GM23248 (cell line): ENCODE data around the gene KIFC3. TPM values are rescaled to one million over a fixed set of nuclear protein-coding genes. Genes with fewer than 3 reads are reported as not detected.

Experiments used
- DNase-seq: peaks from one replicate; pipeline ENCODE4 v3.0.0-alpha.2; 2015
- H2AFZ ChIP-seq: fragments of 200-600 bp; sonication (generic); 2 replicates; pipeline ENCODE4 v1.6.1; 2016; ENCODE audit warnings: antibody characterized with exemption
- H3F3A ChIP-seq: fragments of 200-600 bp; sonication (generic); 2 replicates; pipeline ENCODE4 v1.6.1; 2016; ENCODE audit warnings: mild to moderate bottlenecking, antibody characterized with exemption, mixed run types; ENCODE audit not compliant: insufficient read depth
- H3K27ac ChIP-seq: fragments of 200-600 bp; sonication (generic); 2 replicates; pipeline ENCODE4 v1.5.1; 2016; ENCODE audit warnings: mild to moderate bottlenecking
- H3K27me3 ChIP-seq: fragments of 200-600 bp; sonication (generic); replicated peaks from 2 replicates; pipeline ENCODE4 v1.6.1; 2016; ENCODE audit warnings: mild to moderate bottlenecking; ENCODE audit not compliant: insufficient read depth
- H3K36me3 ChIP-seq: fragments of 200-600 bp; sonication (generic); 2 replicates; pipeline ENCODE4 v1.6.1; 2016; ENCODE audit warnings: low read depth, mild to moderate bottlenecking
- H3K4me1 ChIP-seq: fragments of 200-600 bp; sonication (generic); 2 replicates; pipeline ENCODE4 v1.6.1; 2016; ENCODE audit warnings: mild to moderate bottlenecking; ENCODE audit not compliant: insufficient read depth
- H3K4me2 ChIP-seq: fragments of 200-600 bp; sonication (generic); one replicate; pipeline ENCODE4 v1.6.1; 2016; ENCODE audit warnings: mild to moderate bottlenecking; ENCODE audit not compliant: unreplicated experiment
- H3K4me3 ChIP-seq: fragments of 200-600 bp; sonication (generic); 2 replicates; pipeline ENCODE4 v1.5.1; 2016; ENCODE audit warnings: mild to moderate bottlenecking
- H3K79me2 ChIP-seq: fragments of 200-600 bp; sonication (generic); 2 replicates; pipeline ENCODE4 v1.6.1; 2016; ENCODE audit warnings: mild to moderate bottlenecking; ENCODE audit not compliant: insufficient read depth
- H3K9ac ChIP-seq: fragments of 200-600 bp; sonication (generic); 2 replicates; pipeline ENCODE4 v1.6.1; 2016; ENCODE audit warnings: mild to moderate bottlenecking
- H3K9me2 ChIP-seq: fragments of 200-600 bp; sonication (generic); 2 replicates; pipeline ENCODE4 v1.6.1; 2016; ENCODE audit warnings: mixed run types, mild to moderate bottlenecking, moderate library complexity; ENCODE audit not compliant: insufficient read depth
- H3K9me3 ChIP-seq: fragments of 200-600 bp; sonication (generic); one replicate; pipeline ENCODE4 v1.6.1; 2017; ENCODE audit warnings: low read depth
- H4K20me1 ChIP-seq: fragments of 200-600 bp; sonication (generic); 2 replicates; pipeline ENCODE4 v1.6.0; 2016; ENCODE audit not compliant: insufficient read depth
- EZH2 ChIP-seq: fragments of 200-600 bp; sonication (generic); IDR thresholded peaks from 2 replicates; pipeline ENCODE4 v1.6.1; 2018; ENCODE audit warnings: antibody characterized with exemption, mild to moderate bottlenecking; ENCODE audit not compliant: insufficient read depth, poor library complexity, severe bottlenecking
- EZH2phosphoT487 ChIP-seq: fragments of 200-600 bp; sonication (generic); IDR thresholded peaks from 2 replicates; pipeline ENCODE4 v1.6.1; 2018; ENCODE audit warnings: antibody characterized with exemption, moderate library complexity, mild to moderate bottlenecking, low read depth; ENCODE audit not compliant: insufficient read depth
- WGBS, 2 experiments: methylation state at CpG; one replicate each; pipeline ENCODE4 v1.1.6; 2015 to 2017; ENCODE audit warnings: low lambda C conversion rate in 2 of 2, low coverage in 1 of 2; ENCODE audit errors: missing lambda C conversion rate in 2 of 2; 5-methylcytosine and 5-hydroxymethylcytosine counted together
- in situ Hi-C: fragments of 300-500 bp; cut with MboI; formaldehyde crosslinking; loops from 2 replicates; pipeline ENCODE4 v1.15.0; 2020
- polyA plus RNA-seq: library from polyadenylated mRNA; unstranded; fragments of >200 nt; fragmentation: Nextera tagmentation; extraction: Ambion mirVana; gene quantifications from 2 replicates; pipeline ENCODE4 v1.2.1, GENCODE V29; 2016
- total RNA-seq: library from RNA; depleted of rRNA; stranded (reverse); fragments of >200 nt; shearing (Covaris generic); gene quantifications from 2 replicates; pipeline ENCODE4 v1.2.3, GENCODE V29; 2014

Gene KIFC3
- total and polyA plus RNA-seq, 2 experiments from 2014 or later = 27.0 to 65.3 TPM

DNA sequence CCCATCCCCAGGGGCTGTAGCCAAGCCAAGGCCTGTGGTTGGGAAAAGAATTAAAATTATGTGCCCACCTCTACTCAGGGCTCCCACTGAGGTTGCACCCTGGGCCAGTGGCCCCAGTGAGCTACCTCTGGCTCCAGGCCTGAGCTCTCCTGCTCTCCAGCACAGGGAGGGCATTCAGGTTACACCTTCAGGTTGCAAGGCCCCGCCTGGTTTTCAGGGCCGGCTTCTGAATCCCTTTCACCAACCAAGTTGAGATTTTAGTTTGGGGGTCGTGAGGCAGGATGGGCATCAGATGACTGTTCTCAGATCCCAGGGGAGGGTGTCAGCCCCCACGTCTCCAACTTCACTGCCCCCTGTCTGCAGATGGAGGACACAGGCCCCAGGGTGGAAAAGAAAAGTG is 74.7 kb downstream of the KIFC3 start:
- peaks cover 8% of the 10 kb centered on the region for H3K4me1 ChIP-seq
- DNase-seq = no peak
- no peaks in the 10 kb centered on the region for H3K9me2 ChIP-seq
- WGBS, 2 experiments = 65 to 67% methylated on average over 4 of the region's 4 CpGs
- H3K79me2 ChIP-seq = no peaks in the 10 kb centered on the region
- no peak overlapping the region for H2AFZ ChIP-seq
- in situ Hi-C loops = no loop called here
- H3K9me3 ChIP-seq = no peaks in the 10 kb centered on the region
- H3K4me3 ChIP-seq = no peak overlapping the region
- no peaks in the 10 kb centered on the region for H3K36me3 ChIP-seq
- no peak overlapping the region for H3K9ac ChIP-seq
- TF ChIP-seq EZH2 (no peak), EZH2phosphoT487 (no peak)
- H3F3A ChIP-seq = peaks cover 11% of the 10 kb centered on the region
- no peaks in the 10 kb centered on the region for H4K20me1 ChIP-seq
- H3K4me2 ChIP-seq = no peak overlapping the region
- no peak overlapping the region for H3K27ac ChIP-seq
- H3K27me3 ChIP-seq = no peaks in the 10 kb centered on the region

DNA sequence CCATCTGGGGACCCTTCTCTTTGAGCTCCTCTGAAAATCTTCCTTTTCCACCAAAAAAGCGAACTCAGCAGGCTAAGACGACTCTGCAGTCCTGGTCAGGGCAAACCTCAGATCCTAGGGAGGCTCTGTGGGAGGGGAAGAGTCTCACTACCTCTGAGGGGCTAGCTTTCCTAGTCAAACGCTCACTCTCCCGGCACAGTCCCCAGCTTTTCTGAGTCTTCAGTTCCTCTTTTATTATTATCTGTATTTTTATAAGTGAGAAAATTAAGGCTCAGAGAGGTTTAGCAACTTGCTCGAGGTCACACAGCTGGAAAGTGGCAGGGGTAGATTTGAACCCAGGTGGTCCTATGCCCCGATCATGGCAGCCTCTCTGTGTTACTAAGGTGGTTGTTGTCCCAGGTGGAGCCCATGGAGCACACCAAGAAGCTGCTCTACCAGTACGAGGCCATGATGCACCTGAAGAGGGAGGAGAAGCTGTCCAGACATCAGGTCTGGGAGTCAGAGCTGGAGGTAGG is 75.8 kb downstream of the KIFC3 start:
- Histone ChIP-seq H3K27me3 (no peaks in the 10 kb centered on the region), H3K9me3 (no peaks in the 10 kb centered on the region), H3K9ac (no peak overlapping the region), H3K27ac (no peak overlapping the region), H3K79me2 (no peaks in the 10 kb centered on the region), H3K36me3 (no peaks in the 10 kb centered on the region), H2AFZ (no peak overlapping the region), H3K4me1 (no peaks in the 10 kb centered on the region), H3K4me2 (no peak overlapping the region), H3K9me2 (no peaks in the 10 kb centered on the region), H3K4me3 (no peak overlapping the region), H4K20me1 (no peaks in the 10 kb centered on the region), H3F3A (no peaks in the 10 kb centered on the region)
- no peak for DNase-seq
- in situ Hi-C loops = no loop called here
- TF ChIP-seq EZH2phosphoT487 (no peak), EZH2 (no peak)
- WGBS, 2 experiments = 61 to 63% methylated on average over 7 of the region's 7 CpGs

DNA sequence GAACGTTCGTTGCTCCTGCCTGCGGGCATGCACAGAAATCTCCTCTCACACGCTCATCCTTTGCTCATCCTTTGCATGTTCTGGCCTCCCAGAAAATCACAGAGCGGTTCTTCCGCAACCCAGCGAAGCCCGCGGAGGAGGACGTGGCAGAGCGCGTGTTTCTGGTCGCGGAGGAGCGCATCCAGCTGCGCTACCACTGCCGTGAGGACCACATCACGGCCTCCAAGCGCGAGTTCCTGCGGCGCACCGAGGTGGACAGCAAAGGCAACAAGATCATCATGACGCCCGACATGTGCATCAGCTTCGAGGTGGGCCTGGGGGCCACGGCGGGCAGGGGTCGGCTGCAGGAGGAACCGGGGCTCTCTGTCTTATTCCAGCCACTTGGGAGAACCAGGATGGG is 76.3 kb downstream of the KIFC3 start:
- Histone ChIP-seq H3K36me3 (no peaks in the 10 kb centered on the region), H3K9ac (no peak overlapping the region), H3K27me3 (no peaks in the 10 kb centered on the region), H3K9me3 (no peaks in the 10 kb centered on the region), H4K20me1 (no peaks in the 10 kb centered on the region), H2AFZ (no peak overlapping the region), H3K4me2 (no peak overlapping the region), H3K4me1 (no peaks in the 10 kb centered on the region), H3K79me2 (no peaks in the 10 kb centered on the region), H3K27ac (no peak overlapping the region), H3K4me3 (no peak overlapping the region), H3K9me2 (no peaks in the 10 kb centered on the region), H3F3A (no peaks in the 10 kb centered on the region)
- no peak for DNase-seq
- TF ChIP-seq EZH2 (no peak), EZH2phosphoT487 (no peak)
- 87 to 88% methylated on average over 29 to 30 of the region's 30 CpGs for WGBS, 2 experiments
- in situ Hi-C loops = no loop called here

- in situ Hi-C loops = no loop called here
- no peaks in the 10 kb centered on the region for H3K9me2 ChIP-seq
- no peak for DNase-seq
Measured at GRCh38 chr16:57725554-57725953, 76.7 kb downstream of the KIFC3 start.

DNA sequence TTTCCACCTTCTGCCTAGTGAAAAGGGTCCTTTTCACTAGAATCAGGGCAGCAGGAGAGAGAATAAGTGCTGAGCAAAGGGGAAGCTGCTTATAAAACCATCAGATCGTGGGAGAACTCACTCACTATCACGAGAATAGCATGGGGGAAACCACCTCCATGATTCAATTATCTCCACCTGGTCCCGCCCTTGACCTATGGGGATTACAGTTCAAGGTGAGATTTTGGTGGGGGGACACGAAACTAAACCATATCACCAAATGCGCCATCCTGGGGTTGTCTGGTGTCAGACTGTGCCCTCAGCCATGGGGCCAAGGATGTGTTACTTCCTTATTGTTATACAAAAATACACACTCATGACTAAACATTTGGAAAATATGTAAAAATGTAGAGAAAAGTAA is 77.1 kb downstream of the KIFC3 start:
- Histone ChIP-seq H3K9me2 (no peaks in the 10 kb centered on the region), H4K20me1 (no peaks in the 10 kb centered on the region), H3K4me2 (no peak overlapping the region), H3K9ac (no peak overlapping the region), H3K4me1 (no peaks in the 10 kb centered on the region), H3K27me3 (no peaks in the 10 kb centered on the region), H3K4me3 (no peak overlapping the region), H3K79me2 (no peaks in the 10 kb centered on the region), H3K9me3 (no peaks in the 10 kb centered on the region), H3F3A (no peaks in the 10 kb centered on the region), H2AFZ (no peak overlapping the region), H3K27ac (no peak overlapping the region), H3K36me3 (no peaks in the 10 kb centered on the region)
- in situ Hi-C loops = no loop called here
- 66 to 73% methylated on average over 5 of the region's 5 CpGs for WGBS, 2 experiments
- no peak for DNase-seq
- no peak for TF ChIP-seq EZH2phosphoT487
- no peak for TF ChIP-seq EZH2

More at GRCh38 chr16:57725554-57725953, 76.7 kb downstream of the KIFC3 start:
- no peaks in the 10 kb centered on the region for H3F3A ChIP-seq
- no peaks in the 10 kb centered on the region for H4K20me1 ChIP-seq
- H3K4me1 ChIP-seq = no peaks in the 10 kb centered on the region
- no peak overlapping the region for H2AFZ ChIP-seq
- no peak overlapping the region for H3K9ac ChIP-seq
- H3K4me3 ChIP-seq = no peak overlapping the region
- H3K27me3 ChIP-seq = no peaks in the 10 kb centered on the region
- no peaks in the 10 kb centered on the region for H3K79me2 ChIP-seq
- H3K36me3 ChIP-seq = no peaks in the 10 kb centered on the region
- WGBS, 2 experiments = 71 to 72% methylated on average over 5 of the region's 5 CpGs
- no peak overlapping the region for H3K27ac ChIP-seq
- no peaks in the 10 kb centered on the region for H3K9me3 ChIP-seq
- H3K4me2 ChIP-seq = no peak overlapping the region
- TF ChIP-seq EZH2phosphoT487 (no peak), EZH2 (no peak)
